Mesenchymal stem cell (in vitro differentiated cells and primary cell): ENCODE results near the gene MGAT5B.

Experiments used
- DNase-seq: peaks from one replicate; pipeline ENCODE4 v3.0.0-alpha.2; 2013
- H2AFZ ChIP-seq: one replicate; pipeline ENCODE4 v1.6.1; 2013; ENCODE audit warnings: low read depth, mild to moderate bottlenecking, control low read depth, inconsistent platforms, low read length, moderate library complexity
- H2AK5ac ChIP-seq: 2 replicates; pipeline ENCODE4 v1.6.1; 2013; ENCODE audit warnings: low read length, moderate library complexity, mild to moderate bottlenecking, inconsistent platforms; ENCODE audit not compliant: severe bottlenecking
- H2BK120ac ChIP-seq: one replicate; pipeline ENCODE4 v1.6.1; 2013; ENCODE audit warnings: low read depth, mild to moderate bottlenecking, inconsistent platforms, low read length, moderate library complexity
- H2BK12ac ChIP-seq, 2 experiments: one replicate each; pipeline ENCODE4 v1.6.1; 2013; ENCODE audit warnings: inconsistent platforms in 2 of 2, low read length in 2 of 2, mild to moderate bottlenecking in 2 of 2, moderate library complexity in 2 of 2, control low read depth in 1 of 2
- H2BK15ac ChIP-seq: one replicate; pipeline ENCODE4 v1.6.1; 2013; ENCODE audit warnings: mild to moderate bottlenecking, low read depth, inconsistent platforms; ENCODE audit not compliant: poor library complexity, severe bottlenecking
- H2BK5ac ChIP-seq: 2 replicates; pipeline ENCODE4 v1.6.1; 2013; ENCODE audit warnings: low read depth, mild to moderate bottlenecking, low read length, control low read depth, inconsistent platforms; ENCODE audit not compliant: poor library complexity, severe bottlenecking
- H3K14ac ChIP-seq, 2 experiments: one replicate each; pipeline ENCODE4 v1.6.1; 2013; ENCODE audit warnings: inconsistent platforms in 2 of 2, low read length in 2 of 2, control low read depth in 1 of 2, mild to moderate bottlenecking in 1 of 2, moderate library complexity in 1 of 2
- H3K18ac ChIP-seq, 2 experiments: one replicate each; pipeline ENCODE4 v1.6.1; 2013; ENCODE audit warnings: inconsistent platforms in 2 of 2, low read length in 2 of 2, control low read depth in 1 of 2, low read depth in 1 of 2, mild to moderate bottlenecking in 1 of 2
- H3K23ac ChIP-seq, 2 experiments: one replicate each; pipeline ENCODE4 v1.6.1; 2013; ENCODE audit warnings: inconsistent platforms in 2 of 2, low read length in 2 of 2, mild to moderate bottlenecking in 2 of 2, moderate library complexity in 2 of 2, control low read depth in 1 of 2
- H3K27ac ChIP-seq: 2 replicates; pipeline ENCODE4 v1.5.1; 2013; ENCODE audit warnings: mild to moderate bottlenecking, moderate library complexity, low read length, control low read depth, inconsistent platforms; ENCODE audit not compliant: poor library complexity, severe bottlenecking
- H3K27me3 ChIP-seq, 2 experiments: 2 replicates each; pipeline versions ENCODE4 v1.6.1 to v1.7.0; 2013; ENCODE audit warnings: low read length in 2 of 2, mild to moderate bottlenecking in 2 of 2, moderate library complexity in 2 of 2, control low read depth in 1 of 2, inconsistent platforms in 1 of 2; ENCODE audit not compliant: control insufficient read depth in 1 of 2, insufficient read depth in 1 of 2
- H3K36me3 ChIP-seq, 2 experiments: 2 replicates each; pipeline versions ENCODE4 v1.6.1 to v1.7.0; 2013; ENCODE audit warnings: low read length in 2 of 2, control low read depth in 1 of 2, inconsistent platforms in 1 of 2, low read depth in 1 of 2, mild to moderate bottlenecking in 1 of 2; ENCODE audit not compliant: insufficient read depth in 2 of 2, control insufficient read depth in 1 of 2
- H3K4ac ChIP-seq, 2 experiments: one replicate each; pipeline ENCODE4 v1.6.1; 2013; ENCODE audit warnings: inconsistent platforms in 2 of 2, low read length in 2 of 2, mild to moderate bottlenecking in 2 of 2, moderate library complexity in 2 of 2, control low read depth in 1 of 2, low read depth in 1 of 2
- H3K4me1 ChIP-seq: 2 replicates; pipeline ENCODE4 v1.6.1; 2013; ENCODE audit warnings: low read depth, low read length, control low read depth; ENCODE audit not compliant: control insufficient read depth, insufficient read depth
- H3K4me2 ChIP-seq: 2 replicates; pipeline ENCODE4 v1.6.1; 2013; ENCODE audit warnings: low read length, mild to moderate bottlenecking, inconsistent platforms; ENCODE audit not compliant: poor library complexity, severe bottlenecking
- H3K4me3 ChIP-seq, 2 experiments: 2 replicates each; pipeline versions ENCODE4 v1.5.1 to v1.7.0; 2013; ENCODE audit warnings: low read length in 2 of 2, mild to moderate bottlenecking in 2 of 2, control low read depth in 1 of 2, low read depth in 1 of 2; ENCODE audit not compliant: insufficient read depth in 1 of 2
- H3K79me1 ChIP-seq: replicated peaks from 2 replicates; pipeline ENCODE4 v1.6.1; 2013; ENCODE audit warnings: mild to moderate bottlenecking, control low read depth, low read length, inconsistent platforms; ENCODE audit not compliant: poor library complexity, severe bottlenecking
- H3K9ac ChIP-seq: 2 replicates; pipeline ENCODE4 v1.7.0; 2013; ENCODE audit warnings: mild to moderate bottlenecking, low read length, moderate library complexity
- H3K9me3 ChIP-seq: 2 replicates; pipeline ENCODE4 v1.7.0; 2013; ENCODE audit warnings: mild to moderate bottlenecking, low read length; ENCODE audit not compliant: control insufficient read depth
- H4K8ac ChIP-seq: one replicate; pipeline ENCODE4 v1.6.1; 2013; ENCODE audit warnings: inconsistent platforms, mild to moderate bottlenecking, low read length, moderate library complexity
- H4K91ac ChIP-seq: one replicate; pipeline ENCODE4 v1.6.1; 2013; ENCODE audit warnings: mild to moderate bottlenecking, low read length, inconsistent platforms
- WGBS: methylation state at CpG from one replicate; pipeline ENCODE4 v1.1.7; 2013; ENCODE audit warnings: mixed read lengths; 5-methylcytosine and 5-hydroxymethylcytosine counted together

MGAT5B gene

GRCh38 chr17:76884995-76885893 lies 17.0 kb downstream of the MGAT5B start:
- Histone ChIP-seq H3K27ac (no peak overlapping the region), H3K79me1 (no peaks in the 10 kb centered on the region), H3K27me3 (peaks cover 10 to 58% of the 10 kb centered on the region in 2 experiments), H2BK120ac (no peak overlapping the region), H3K36me3 (peaks cover 0 to 4% of the 10 kb centered on the region in 2 experiments), H3K4me1 (no peaks in the 10 kb centered on the region), H3K23ac (no peak overlapping the region), H3K14ac (no peak overlapping the region), H3K9ac (no peak overlapping the region), H3K4ac (no peak overlapping the region), H3K9me3 (no peaks in the 10 kb centered on the region), H3K4me3 (no peak overlapping the region), H3K18ac (no peak overlapping the region), H3K4me2 (no peak overlapping the region), H2AFZ (no peak overlapping the region), H4K8ac (no peak overlapping the region), H2BK12ac (no peak overlapping the region), H2BK5ac (no peak overlapping the region), H2BK15ac (no peak overlapping the region), H2AK5ac (no peak overlapping the region), H4K91ac (no peak overlapping the region)
- no peak for DNase-seq
- WGBS, result 44% methylated on average over 12 of the region's 16 CpGs

DNA sequence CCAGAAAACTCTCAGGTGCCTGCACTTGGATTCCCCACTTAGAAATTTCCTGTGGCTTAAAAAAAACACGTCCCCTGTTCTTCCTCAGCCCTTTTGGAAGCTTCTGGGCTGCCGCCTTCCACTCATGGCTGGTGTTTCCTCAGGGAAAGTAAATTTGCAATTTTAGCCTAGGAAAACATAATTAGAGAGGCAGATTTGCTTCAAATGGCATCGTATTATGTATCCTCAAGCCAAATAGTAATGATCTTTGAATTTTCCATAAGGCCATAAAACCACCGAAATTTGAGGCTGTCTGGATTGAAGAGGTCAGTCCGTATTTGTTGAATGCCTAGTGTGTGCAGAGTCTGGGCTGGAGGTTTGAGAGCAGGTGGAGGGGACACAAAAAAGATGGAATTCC lies 17.7 kb downstream of the MGAT5B start:
- WGBS, result 91% methylated on average over 5 of the region's 5 CpGs
- Histone ChIP-seq H2BK5ac (no peak overlapping the region), H2BK12ac (no peak overlapping the region), H4K91ac (no peak overlapping the region), H3K27ac (no peak overlapping the region), H2BK120ac (no peak overlapping the region), H3K4ac (no peak overlapping the region), H3K36me3 (peaks cover 0 to 4% of the 10 kb centered on the region in 2 experiments), H3K4me1 (no peaks in the 10 kb centered on the region), H3K9ac (no peak overlapping the region), H3K79me1 (no peaks in the 10 kb centered on the region), H3K9me3 (no peaks in the 10 kb centered on the region), H3K4me2 (no peak overlapping the region), H2BK15ac (no peak overlapping the region), H3K18ac (no peak overlapping the region), H3K27me3 (peaks cover 4 to 52% of the 10 kb centered on the region in 2 experiments), H2AFZ (no peak overlapping the region), H3K23ac (no peak overlapping the region), H2AK5ac (no peak overlapping the region), H4K8ac (no peak overlapping the region), H3K4me3 (no peak overlapping the region), H3K14ac (no peak overlapping the region)
- no peak for DNase-seq

DNA sequence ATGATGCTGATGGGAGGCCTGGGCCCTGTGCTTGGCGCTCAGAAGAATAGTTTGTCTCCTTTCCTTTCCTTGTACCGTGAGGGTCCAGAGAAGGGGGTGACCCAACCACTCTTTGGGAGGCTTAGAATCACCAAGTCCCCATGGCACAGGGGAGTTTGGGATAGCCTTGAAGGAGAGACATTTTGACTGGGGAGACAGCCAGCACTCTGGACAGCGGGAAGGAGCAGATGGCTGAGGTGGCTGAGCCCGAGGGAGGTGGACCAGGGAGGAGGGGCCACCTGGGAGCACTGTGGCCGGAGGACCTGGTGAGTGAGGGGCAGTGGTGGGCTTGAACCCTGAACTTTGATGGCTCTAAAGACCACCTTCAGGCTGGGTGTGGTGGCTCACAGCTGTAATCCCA lies 18.2 kb downstream of the MGAT5B start:
- Histone ChIP-seq H3K4me3 (no peak overlapping the region), H3K23ac (no peak overlapping the region), H3K27me3 (peaks cover 1 to 47% of the 10 kb centered on the region in 2 experiments), H2BK15ac (no peak overlapping the region), H3K36me3 (peaks cover 0 to 4% of the 10 kb centered on the region in 2 experiments), H4K91ac (no peak overlapping the region), H3K4ac (no peak overlapping the region), H3K4me2 (no peak overlapping the region), H2AFZ (no peak overlapping the region), H3K9me3 (no peaks in the 10 kb centered on the region), H2BK12ac (no peak overlapping the region), H3K18ac (no peak overlapping the region), H2BK120ac (no peak overlapping the region), H3K4me1 (no peaks in the 10 kb centered on the region), H2AK5ac (no peak overlapping the region), H2BK5ac (no peak overlapping the region), H3K14ac (no peak overlapping the region), H3K9ac (no peak overlapping the region), H4K8ac (no peak overlapping the region), H3K79me1 (no peaks in the 10 kb centered on the region), H3K27ac (no peak overlapping the region)
- no peak for DNase-seq
- 86% methylated on average over 5 of the region's 5 CpGs for WGBS

DNA sequence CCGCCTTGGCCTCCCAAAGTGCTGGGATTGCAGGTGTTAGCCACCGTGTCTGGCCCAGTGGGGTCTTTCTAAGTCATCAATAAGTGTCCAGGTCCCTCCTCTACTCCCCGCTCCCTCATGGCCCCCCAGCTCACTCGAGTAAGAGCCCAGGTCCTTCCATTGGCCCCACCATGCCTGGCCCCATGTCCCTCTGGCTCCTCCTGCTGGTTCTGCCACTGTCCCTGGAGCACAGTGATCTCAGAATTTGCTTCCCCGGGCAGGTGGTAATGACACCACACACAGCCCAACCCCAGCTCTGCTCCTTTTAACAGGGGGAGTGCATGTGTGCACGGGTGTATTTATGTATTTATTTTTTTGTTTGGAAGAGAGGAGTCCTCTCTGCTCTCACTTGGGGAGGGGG lies 19.6 kb downstream of the MGAT5B start:
- Histone ChIP-seq H3K27ac (no peak overlapping the region), H3K4me3 (no peak overlapping the region), H2AK5ac (no peak overlapping the region), H3K27me3 (peaks cover 0 to 54% of the 10 kb centered on the region in 2 experiments), H3K4me1 (peaks cover under 1% of the 10 kb centered on the region), H2BK5ac (no peak overlapping the region), H2BK15ac (no peak overlapping the region), H4K91ac (no peak overlapping the region), H3K4ac (no peak overlapping the region), H2BK12ac (no peak overlapping the region), H3K23ac (no peak overlapping the region), H4K8ac (no peak overlapping the region), H3K4me2 (no peak overlapping the region), H3K9ac (no peak overlapping the region), H3K18ac (no peak overlapping the region), H3K36me3 (no peaks in the 10 kb centered on the region), H2BK120ac (no peak overlapping the region), H3K79me1 (no peaks in the 10 kb centered on the region), H3K9me3 (no peaks in the 10 kb centered on the region), H3K14ac (no peak overlapping the region), H2AFZ (no peak overlapping the region)
- DNase-seq, result no peak
- WGBS, result 79% methylated on average over 5 of the region's 6 CpGs
